Fibroblast of lung (primary cell): ENCODE measurements around the gene VWCE.

Experiments used
- EZH2 ChIP-seq: IDR thresholded peaks from 2 replicates; pipeline ENCODE4 v1.5.1; 2012; ENCODE audit warnings: low read length, control low read depth, mild to moderate bottlenecking; ENCODE audit errors: missing control alignments
- TF ChIP-seq, protein P1 (sequence below), 2 donors: IDR thresholded peaks in 1 of 2; conservative IDR thresholded peaks in 1 of 2; 1 replicate in 1 of 2; 2 replicates in 1 of 2; pipeline ENCODE4 v1.5.1; 2011 to 2012; ENCODE audit warnings: low read length in 2 of 2, control low read depth in 1 of 2, inconsistent platforms in 1 of 2, low read depth in 1 of 2, mild to moderate bottlenecking in 1 of 2

- no peak for TF ChIP-seq EZH2
- TF ChIP-seq, protein P1, sequence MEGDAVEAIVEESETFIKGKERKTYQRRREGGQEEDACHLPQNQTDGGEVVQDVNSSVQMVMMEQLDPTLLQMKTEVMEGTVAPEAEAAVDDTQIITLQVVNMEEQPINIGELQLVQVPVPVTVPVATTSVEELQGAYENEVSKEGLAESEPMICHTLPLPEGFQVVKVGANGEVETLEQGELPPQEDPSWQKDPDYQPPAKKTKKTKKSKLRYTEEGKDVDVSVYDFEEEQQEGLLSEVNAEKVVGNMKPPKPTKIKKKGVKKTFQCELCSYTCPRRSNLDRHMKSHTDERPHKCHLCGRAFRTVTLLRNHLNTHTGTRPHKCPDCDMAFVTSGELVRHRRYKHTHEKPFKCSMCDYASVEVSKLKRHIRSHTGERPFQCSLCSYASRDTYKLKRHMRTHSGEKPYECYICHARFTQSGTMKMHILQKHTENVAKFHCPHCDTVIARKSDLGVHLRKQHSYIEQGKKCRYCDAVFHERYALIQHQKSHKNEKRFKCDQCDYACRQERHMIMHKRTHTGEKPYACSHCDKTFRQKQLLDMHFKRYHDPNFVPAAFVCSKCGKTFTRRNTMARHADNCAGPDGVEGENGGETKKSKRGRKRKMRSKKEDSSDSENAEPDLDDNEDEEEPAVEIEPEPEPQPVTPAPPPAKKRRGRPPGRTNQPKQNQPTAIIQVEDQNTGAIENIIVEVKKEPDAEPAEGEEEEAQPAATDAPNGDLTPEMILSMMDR (conservative IDR thresholded peaks at IDR 0.05 in 1 of 2, IDR thresholded peaks at IDR 0.05 in 1 of 2; ENCODE audit: low read depth in 1 of 2, low read length in 2 of 2) = no peak
Observed at GRCh38 chr11:61259363-61259762, 35.8 kb downstream of the VWCE start.
